Loucy (cell line): Measurements from ENCODE around the gene GABRB2.

Experiments used
- EZH2phosphoT487 ChIP-seq: fragments of 200-600 bp; IDR thresholded peaks from 2 replicates; pipeline ENCODE4 v1.6.1; 2018; ENCODE audit warnings: antibody characterized with exemption, mild to moderate bottlenecking, moderate library complexity, borderline replicate concordance
- TF ChIP-seq, protein P1 (sequence below): fragments of 200-600 bp; sonication (generic); conservative IDR thresholded peaks from 2 replicates; pipeline ENCODE4 v1.5.1; 2014; ENCODE audit warnings: mild to moderate bottlenecking, antibody characterized with exemption, low read length

DNA sequence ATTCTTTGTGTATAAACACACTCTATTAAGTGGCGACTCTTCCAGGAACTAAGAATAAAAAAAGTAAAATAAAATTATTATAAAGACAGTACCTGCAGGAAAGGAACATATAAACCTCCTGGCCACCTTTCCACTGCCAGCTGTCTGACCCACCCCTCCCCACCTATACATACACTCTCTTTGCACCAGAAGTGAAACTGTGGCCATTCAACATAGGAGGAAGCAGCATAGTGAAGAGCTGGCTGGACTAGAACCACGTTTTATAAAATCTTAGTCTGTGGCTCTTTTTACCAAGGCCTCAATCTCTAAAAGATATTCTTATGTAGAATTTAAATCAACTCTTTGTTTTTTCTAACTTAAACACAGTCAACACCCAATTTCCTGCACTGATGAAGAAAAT, 289.6 kb downstream of the GABRB2 start:
- TF ChIP-seq, protein P1, sequence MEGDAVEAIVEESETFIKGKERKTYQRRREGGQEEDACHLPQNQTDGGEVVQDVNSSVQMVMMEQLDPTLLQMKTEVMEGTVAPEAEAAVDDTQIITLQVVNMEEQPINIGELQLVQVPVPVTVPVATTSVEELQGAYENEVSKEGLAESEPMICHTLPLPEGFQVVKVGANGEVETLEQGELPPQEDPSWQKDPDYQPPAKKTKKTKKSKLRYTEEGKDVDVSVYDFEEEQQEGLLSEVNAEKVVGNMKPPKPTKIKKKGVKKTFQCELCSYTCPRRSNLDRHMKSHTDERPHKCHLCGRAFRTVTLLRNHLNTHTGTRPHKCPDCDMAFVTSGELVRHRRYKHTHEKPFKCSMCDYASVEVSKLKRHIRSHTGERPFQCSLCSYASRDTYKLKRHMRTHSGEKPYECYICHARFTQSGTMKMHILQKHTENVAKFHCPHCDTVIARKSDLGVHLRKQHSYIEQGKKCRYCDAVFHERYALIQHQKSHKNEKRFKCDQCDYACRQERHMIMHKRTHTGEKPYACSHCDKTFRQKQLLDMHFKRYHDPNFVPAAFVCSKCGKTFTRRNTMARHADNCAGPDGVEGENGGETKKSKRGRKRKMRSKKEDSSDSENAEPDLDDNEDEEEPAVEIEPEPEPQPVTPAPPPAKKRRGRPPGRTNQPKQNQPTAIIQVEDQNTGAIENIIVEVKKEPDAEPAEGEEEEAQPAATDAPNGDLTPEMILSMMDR: no peak
- TF ChIP-seq EZH2phosphoT487: no peak
